ENCODE results near the gene FMO3.

FMO3 gene

DNA sequence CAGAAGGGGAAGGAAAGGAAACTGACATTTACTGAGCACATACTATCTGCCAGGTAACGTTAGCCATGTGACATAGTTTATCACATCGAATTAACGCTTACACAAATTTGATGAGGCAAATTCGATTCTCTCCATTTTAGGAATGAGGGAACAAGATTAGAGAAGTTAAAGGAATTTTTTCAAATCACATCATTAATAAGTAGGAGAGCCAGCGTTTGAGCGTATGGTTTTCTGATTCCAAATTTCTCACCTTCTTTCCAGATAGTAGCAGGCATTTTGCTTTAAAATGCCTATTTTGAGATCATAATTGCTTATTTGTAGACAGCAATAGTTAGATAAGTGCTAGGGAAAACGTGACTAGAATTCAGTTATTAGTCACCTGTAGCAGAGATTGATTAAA lies 19.3 kb downstream of the FMO3 start:
- no peak overlapping the region for H4K8ac ChIP-seq (ENCODE audit: low read depth, low read length)
- no peak overlapping the region for H2AK5ac ChIP-seq (ENCODE audit: low read length)
- H3K4me1 ChIP-seq (ENCODE audit: control insufficient read depth, low read depth, low read length) = no peaks in the 10 kb centered on the region
- H4K5ac ChIP-seq (ENCODE audit: low read length) = no peak overlapping the region
- no peak overlapping the region for H3K23ac ChIP-seq (ENCODE audit: low read length)
- no peak overlapping the region for H2BK15ac ChIP-seq (replicated peaks; ENCODE audit: low read depth)
- H3K27ac ChIP-seq (ENCODE audit: low read depth, low read length) = no peak overlapping the region
- H3K79me1 ChIP-seq (ENCODE audit: low read length) = no peaks in the 10 kb centered on the region
- no CpG with 5 or more reads among the region's 7 CpGs for WGBS (ENCODE audit: extremely low coverage, insufficient coverage, low lambda C conversion rate)
- H2BK5ac ChIP-seq (ENCODE audit: low read length) = no peak overlapping the region
- no peaks in the 10 kb centered on the region for H3K79me2 ChIP-seq (ENCODE audit: control insufficient read depth, insufficient read depth, low read length)
- no peak overlapping the region for H3K18ac ChIP-seq (ENCODE audit: low read length)
- no peak overlapping the region for H2BK120ac ChIP-seq (ENCODE audit: low read depth, low read length)
- H3K9ac ChIP-seq (ENCODE audit: low read length) = no peak overlapping the region
- no peak for DNase-seq
- H3K36me3 ChIP-seq (ENCODE audit: control insufficient read depth, insufficient read depth, low read length) = no peaks in the 10 kb centered on the region
- no peak overlapping the region for H3K4me3 ChIP-seq (ENCODE audit: low read length)
- H3K4ac ChIP-seq (ENCODE audit: low read depth, low read length) = no peak overlapping the region
- H3K4me2 ChIP-seq (ENCODE audit: low read length) = no peak overlapping the region
- no peaks in the 10 kb centered on the region for H3K27me3 ChIP-seq (ENCODE audit: insufficient read depth, low read length, poor library complexity)
- H3K56ac ChIP-seq (ENCODE audit: low read length) = no peak overlapping the region

DNA sequence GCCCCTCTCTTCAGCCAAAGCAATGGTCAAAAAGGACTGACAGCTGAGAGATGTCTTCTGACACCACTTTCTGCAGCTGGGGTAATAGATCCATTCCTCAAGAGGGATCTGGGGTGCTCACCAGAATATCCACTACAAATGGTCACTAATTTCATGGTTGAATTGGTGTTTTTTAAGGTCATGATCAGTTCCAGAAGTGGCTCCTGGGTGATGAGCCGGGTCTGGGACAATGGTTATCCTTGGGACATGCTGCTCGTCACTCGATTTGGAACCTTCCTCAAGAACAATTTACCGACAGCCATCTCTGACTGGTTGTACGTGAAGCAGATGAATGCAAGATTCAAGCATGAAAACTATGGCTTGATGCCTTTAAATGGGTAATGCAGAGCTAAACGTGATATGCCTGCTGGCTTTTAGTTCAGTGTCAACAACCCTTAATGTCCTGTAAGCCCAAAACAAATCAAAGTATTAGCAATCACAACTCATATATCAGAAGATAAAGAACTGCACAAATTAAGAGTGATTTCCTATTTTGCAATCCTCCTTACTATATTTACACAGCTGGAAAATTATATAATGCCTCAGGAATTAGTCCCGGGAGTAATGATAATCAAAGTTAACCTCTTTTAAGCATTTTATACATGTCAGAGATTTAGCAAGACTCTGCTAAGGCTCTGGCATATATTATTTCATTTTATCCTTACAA lies 20.1 kb downstream of the FMO3 start:
- no peak for DNase-seq
- Histone ChIP-seq H2BK15ac (replicated peaks; ENCODE audit: low read depth) (no peak overlapping the region), H4K5ac (ENCODE audit: low read length) (no peak overlapping the region), H3K27ac (ENCODE audit: low read depth, low read length) (no peak overlapping the region), H3K4ac (ENCODE audit: low read depth, low read length) (no peak overlapping the region), H3K23ac (ENCODE audit: low read length) (no peak overlapping the region), H3K79me1 (ENCODE audit: low read length) (no peaks in the 10 kb centered on the region), H2BK5ac (ENCODE audit: low read length) (no peak overlapping the region), H2BK120ac (ENCODE audit: low read depth, low read length) (no peak overlapping the region), H4K8ac (ENCODE audit: low read depth, low read length) (no peak overlapping the region), H3K4me3 (ENCODE audit: low read length) (no peak overlapping the region), H3K79me2 (ENCODE audit: control insufficient read depth, insufficient read depth, low read length) (no peaks in the 10 kb centered on the region), H3K36me3 (ENCODE audit: control insufficient read depth, insufficient read depth, low read length) (no peaks in the 10 kb centered on the region), H3K27me3 (ENCODE audit: insufficient read depth, low read length, poor library complexity) (no peaks in the 10 kb centered on the region), H2AK5ac (ENCODE audit: low read length) (no peak overlapping the region), H3K9ac (ENCODE audit: low read length) (no peak overlapping the region), H3K18ac (ENCODE audit: low read length) (no peak overlapping the region), H3K56ac (ENCODE audit: low read length) (no peak overlapping the region), H3K4me2 (ENCODE audit: low read length) (no peak overlapping the region), H3K4me1 (ENCODE audit: control insufficient read depth, low read depth, low read length) (no peaks in the 10 kb centered on the region)
- no CpG with 5 or more reads among the region's 7 CpGs for WGBS (ENCODE audit: extremely low coverage, insufficient coverage, low lambda C conversion rate)

DNA sequence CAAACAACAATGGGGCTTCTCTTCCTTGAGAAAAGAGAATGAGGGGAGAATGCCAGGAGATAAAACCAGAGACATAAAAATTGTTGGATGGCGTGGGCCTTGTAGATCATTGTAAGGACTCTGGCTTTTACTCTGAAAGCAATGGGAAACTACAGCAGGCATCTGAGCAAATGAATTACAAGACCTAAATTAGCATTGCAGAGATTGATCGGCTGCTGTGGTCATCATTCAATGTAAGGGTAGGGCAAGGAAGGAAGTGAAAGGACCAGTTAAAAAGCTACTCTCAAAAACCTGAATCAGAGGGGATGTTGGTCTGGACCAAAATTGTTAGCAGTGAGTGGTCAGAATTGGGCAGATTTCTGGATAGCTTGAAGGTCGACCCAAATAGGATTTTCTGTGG lies 21.4 kb downstream of the FMO3 start:
- Histone ChIP-seq H4K8ac (ENCODE audit: low read depth, low read length) (no peak overlapping the region), H3K9ac (ENCODE audit: low read length) (no peak overlapping the region), H3K27me3 (ENCODE audit: insufficient read depth, low read length, poor library complexity) (no peaks in the 10 kb centered on the region), H2BK120ac (ENCODE audit: low read depth, low read length) (no peak overlapping the region), H3K4me1 (ENCODE audit: control insufficient read depth, low read depth, low read length) (no peaks in the 10 kb centered on the region), H2BK5ac (ENCODE audit: low read length) (no peak overlapping the region), H4K5ac (ENCODE audit: low read length) (no peak overlapping the region), H3K4ac (ENCODE audit: low read depth, low read length) (no peak overlapping the region), H2BK15ac (replicated peaks; ENCODE audit: low read depth) (no peak overlapping the region), H2AK5ac (ENCODE audit: low read length) (no peak overlapping the region), H3K79me2 (ENCODE audit: control insufficient read depth, insufficient read depth, low read length) (no peaks in the 10 kb centered on the region), H3K23ac (ENCODE audit: low read length) (no peak overlapping the region), H3K4me2 (ENCODE audit: low read length) (no peak overlapping the region), H3K36me3 (ENCODE audit: control insufficient read depth, insufficient read depth, low read length) (no peaks in the 10 kb centered on the region), H3K56ac (ENCODE audit: low read length) (no peak overlapping the region), H3K27ac (ENCODE audit: low read depth, low read length) (no peak overlapping the region), H3K18ac (ENCODE audit: low read length) (no peak overlapping the region), H3K79me1 (ENCODE audit: low read length) (no peaks in the 10 kb centered on the region), H3K4me3 (ENCODE audit: low read length) (no peak overlapping the region)
- no peak for DNase-seq
- WGBS (ENCODE audit: extremely low coverage, insufficient coverage, low lambda C conversion rate) = no CpG with 5 or more reads among the region's 3 CpGs

DNA sequence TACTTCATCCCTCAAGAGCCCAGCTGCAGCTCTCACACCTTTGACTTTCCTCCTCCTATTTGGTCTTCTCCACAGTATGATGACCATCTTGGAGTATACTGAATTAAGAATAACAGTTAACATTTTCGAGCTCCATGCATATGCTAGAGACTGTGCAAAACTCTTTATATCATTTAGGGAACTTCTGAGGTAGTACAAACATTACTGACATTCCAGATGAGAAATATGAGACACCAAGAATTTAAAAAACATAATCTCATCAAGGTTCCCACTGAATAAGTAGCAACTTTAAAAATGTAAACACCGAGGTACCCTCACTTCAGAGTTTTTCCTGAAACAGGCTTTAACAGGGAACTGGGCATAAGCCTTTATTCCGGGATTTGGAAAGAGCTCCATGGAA lies 22.7 kb downstream of the FMO3 start:
- no peak overlapping the region for H4K5ac ChIP-seq (ENCODE audit: low read length)
- no peak overlapping the region for H3K4me3 ChIP-seq (ENCODE audit: low read length)
- no peak overlapping the region for H2AK5ac ChIP-seq (ENCODE audit: low read length)
- DNase-seq = no peak
- H3K4ac ChIP-seq (ENCODE audit: low read depth, low read length) = no peak overlapping the region
- H3K27me3 ChIP-seq (ENCODE audit: insufficient read depth, low read length, poor library complexity) = no peaks in the 10 kb centered on the region
- H3K4me1 ChIP-seq (ENCODE audit: control insufficient read depth, low read depth, low read length) = no peaks in the 10 kb centered on the region
- no peak overlapping the region for H3K27ac ChIP-seq (ENCODE audit: low read depth, low read length)
- no peaks in the 10 kb centered on the region for H3K36me3 ChIP-seq (ENCODE audit: control insufficient read depth, insufficient read depth, low read length)
- no peak overlapping the region for H3K56ac ChIP-seq (ENCODE audit: low read length)
- H3K9ac ChIP-seq (ENCODE audit: low read length) = no peak overlapping the region
- H2BK15ac ChIP-seq (replicated peaks; ENCODE audit: low read depth) = no peak overlapping the region
- no CpG with 5 or more reads among the region's 3 CpGs for WGBS (ENCODE audit: extremely low coverage, insufficient coverage, low lambda C conversion rate)
- H2BK120ac ChIP-seq (ENCODE audit: low read depth, low read length) = no peak overlapping the region
- no peak overlapping the region for H3K23ac ChIP-seq (ENCODE audit: low read length)
- H3K79me2 ChIP-seq (ENCODE audit: control insufficient read depth, insufficient read depth, low read length) = no peaks in the 10 kb centered on the region
- H3K79me1 ChIP-seq (ENCODE audit: low read length) = no peaks in the 10 kb centered on the region
- H4K8ac ChIP-seq (ENCODE audit: low read depth, low read length) = no peak overlapping the region
- H3K18ac ChIP-seq (ENCODE audit: low read length) = no peak overlapping the region
- no peak overlapping the region for H3K4me2 ChIP-seq (ENCODE audit: low read length)
- no peak overlapping the region for H2BK5ac ChIP-seq (ENCODE audit: low read length)

DNA sequence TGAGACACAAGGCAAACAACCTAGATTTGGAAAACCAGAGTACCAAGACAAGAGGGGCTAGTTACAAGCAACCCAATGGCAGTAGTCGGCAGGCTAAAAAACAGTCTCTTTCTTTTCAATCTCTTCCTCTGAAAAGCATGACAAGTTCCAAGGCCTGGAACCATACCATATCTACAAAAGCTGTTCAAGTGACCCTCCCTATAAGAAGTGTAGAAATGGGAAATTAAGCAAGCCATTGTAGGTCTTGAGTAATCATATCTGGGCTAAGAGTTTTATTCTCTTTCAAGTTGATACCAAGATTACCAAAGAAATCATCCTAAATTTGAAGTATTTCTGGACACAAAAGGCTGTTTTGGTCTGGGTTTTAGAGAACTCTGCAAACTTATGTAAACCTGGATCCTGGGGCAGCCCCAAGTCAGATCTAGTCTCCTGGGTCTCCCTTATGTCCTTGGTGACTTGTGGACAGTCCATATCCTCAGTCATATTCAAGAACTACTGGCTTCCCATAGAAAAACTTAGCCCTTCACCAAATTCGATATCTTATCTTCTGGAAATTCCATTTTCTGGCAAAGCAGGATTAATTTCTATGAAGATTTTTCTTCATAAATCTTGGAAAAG lies 24.7 kb downstream of the FMO3 start:
- Histone ChIP-seq H3K56ac (ENCODE audit: low read length) (no peak overlapping the region), H3K4me3 (ENCODE audit: low read length) (no peak overlapping the region), H3K79me1 (ENCODE audit: low read length) (no peaks in the 10 kb centered on the region), H3K36me3 (ENCODE audit: control insufficient read depth, insufficient read depth, low read length) (no peaks in the 10 kb centered on the region), H3K4ac (ENCODE audit: low read depth, low read length) (no peak overlapping the region), H4K8ac (ENCODE audit: low read depth, low read length) (no peak overlapping the region), H2BK120ac (ENCODE audit: low read depth, low read length) (no peak overlapping the region), H2BK5ac (ENCODE audit: low read length) (no peak overlapping the region), H2BK15ac (replicated peaks; ENCODE audit: low read depth) (no peak overlapping the region), H3K4me1 (ENCODE audit: control insufficient read depth, low read depth, low read length) (no peaks in the 10 kb centered on the region), H3K9ac (ENCODE audit: low read length) (no peak overlapping the region), H3K27ac (ENCODE audit: low read depth, low read length) (no peak overlapping the region), H2AK5ac (ENCODE audit: low read length) (no peak overlapping the region), H3K23ac (ENCODE audit: low read length) (no peak overlapping the region), H3K18ac (ENCODE audit: low read length) (no peak overlapping the region), H4K5ac (ENCODE audit: low read length) (no peak overlapping the region), H3K27me3 (ENCODE audit: insufficient read depth, low read length, poor library complexity) (no peaks in the 10 kb centered on the region), H3K79me2 (ENCODE audit: control insufficient read depth, insufficient read depth, low read length) (no peaks in the 10 kb centered on the region), H3K4me2 (ENCODE audit: low read length) (no peak overlapping the region)
- whole genome bisulfite sequencing (ENCODE audit: extremely low coverage, insufficient coverage, low lambda C conversion rate) = no CpG with 5 or more reads among the region's 2 CpGs
- DNase-seq = no peak

DNA sequence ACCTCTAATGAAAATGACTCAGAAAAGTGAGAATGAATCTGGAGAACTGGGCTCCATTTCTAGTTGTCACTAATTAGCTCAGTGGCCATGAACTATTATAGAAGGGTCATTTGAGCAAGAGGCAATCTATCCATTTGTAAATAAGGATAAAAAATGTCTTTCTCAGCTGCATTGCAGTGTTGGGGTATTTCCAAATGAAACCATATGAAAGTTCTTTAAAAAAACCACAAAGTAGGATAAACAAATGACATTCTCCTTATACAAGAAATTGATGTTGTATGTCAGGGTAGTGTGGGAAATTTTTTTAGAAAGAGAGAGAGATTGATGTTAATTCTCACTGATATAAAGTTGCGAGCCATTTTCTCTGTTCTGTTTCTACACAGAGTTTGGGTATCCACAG lies 26.0 kb downstream of the FMO3 start:
- Histone ChIP-seq H3K9ac (ENCODE audit: low read length) (no peak overlapping the region), H4K5ac (ENCODE audit: low read length) (no peak overlapping the region)
- DNase-seq = no peak

More for the DNA sequence above, 26.0 kb downstream of the FMO3 start:
- H3K4me2 ChIP-seq (ENCODE audit: low read length) = no peak overlapping the region
- no peak overlapping the region for H3K4me3 ChIP-seq (ENCODE audit: low read length)
- H3K27ac ChIP-seq (ENCODE audit: low read depth, low read length) = no peak overlapping the region
- no peaks in the 10 kb centered on the region for H3K79me1 ChIP-seq (ENCODE audit: low read length)
- H4K8ac ChIP-seq (ENCODE audit: low read depth, low read length) = no peak overlapping the region
- no peak overlapping the region for H3K56ac ChIP-seq (ENCODE audit: low read length)
- H3K18ac ChIP-seq (ENCODE audit: low read length) = no peak overlapping the region
- no peak overlapping the region for H2BK15ac ChIP-seq (replicated peaks; ENCODE audit: low read depth)
- no peaks in the 10 kb centered on the region for H3K36me3 ChIP-seq (ENCODE audit: control insufficient read depth, insufficient read depth, low read length)
- no peak overlapping the region for H2AK5ac ChIP-seq (ENCODE audit: low read length)
- H2BK5ac ChIP-seq (ENCODE audit: low read length) = no peak overlapping the region
- H3K27me3 ChIP-seq (ENCODE audit: insufficient read depth, low read length, poor library complexity) = no peaks in the 10 kb centered on the region
- no CpG with 5 or more reads among the region's 1 CpG for WGBS (ENCODE audit: extremely low coverage, insufficient coverage, low lambda C conversion rate)
- H3K23ac ChIP-seq (ENCODE audit: low read length) = no peak overlapping the region
- no peaks in the 10 kb centered on the region for H3K4me1 ChIP-seq (ENCODE audit: control insufficient read depth, low read depth, low read length)
- H3K4ac ChIP-seq (ENCODE audit: low read depth, low read length) = no peak overlapping the region
- no peak overlapping the region for H2BK120ac ChIP-seq (ENCODE audit: low read depth, low read length)
- no peaks in the 10 kb centered on the region for H3K79me2 ChIP-seq (ENCODE audit: control insufficient read depth, insufficient read depth, low read length)
